ENCODE results near the gene PMAIP1. TPM values are rescaled to one million over a fixed set of nuclear protein-coding genes. Genes with fewer than 3 reads are reported as not detected.

The PMAIP1 gene
- total and polyA plus RNA-seq, 5 experiments from 2014 or later = 2.6 to 20.3 (median 16.0) TPM

DNA sequence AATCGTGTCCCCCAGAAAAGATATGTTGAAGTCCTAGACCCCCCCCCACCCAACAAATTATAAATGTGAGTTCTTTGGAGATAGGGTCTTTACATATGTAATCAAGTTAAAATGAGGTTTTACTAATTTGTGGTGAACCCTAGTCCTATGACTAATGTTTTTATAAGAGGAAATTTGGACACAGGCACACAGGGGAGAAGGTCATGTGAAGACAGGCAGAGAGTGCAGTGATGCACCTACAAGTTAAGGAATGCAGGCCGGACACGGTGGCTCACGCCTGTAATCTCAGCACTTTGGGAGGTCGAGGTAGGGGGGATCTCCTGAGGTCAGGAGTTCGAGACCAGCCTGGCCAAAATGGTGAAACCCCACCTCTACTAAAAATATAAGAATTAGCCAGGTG is 5.8 kb upstream of the PMAIP1 start:
- POLR2A ChIA-PET = interaction anchor here (0.6 kb wide), 1 partner anchor 102 kb away, joined by 3 read pairs; no protein-coding TSS in a partner anchor
- DNase-seq (no peak), ATAC-seq (no peak)
- Mint-ChIP-seq H3K36me3 (no peaks in the 10 kb centered on the region), H3K9me3 (no peaks in the 10 kb centered on the region), H3K4me3 (no peak overlapping the region), H3K27me3 (no peaks in the 10 kb centered on the region), H3K27ac (peak overlapping the region in 1 of 10 donors; percentile 4), H3K4me1 (peaks cover under 1 to 5% (median 2%) of the 10 kb centered on the region in 4 donors)

DNA sequence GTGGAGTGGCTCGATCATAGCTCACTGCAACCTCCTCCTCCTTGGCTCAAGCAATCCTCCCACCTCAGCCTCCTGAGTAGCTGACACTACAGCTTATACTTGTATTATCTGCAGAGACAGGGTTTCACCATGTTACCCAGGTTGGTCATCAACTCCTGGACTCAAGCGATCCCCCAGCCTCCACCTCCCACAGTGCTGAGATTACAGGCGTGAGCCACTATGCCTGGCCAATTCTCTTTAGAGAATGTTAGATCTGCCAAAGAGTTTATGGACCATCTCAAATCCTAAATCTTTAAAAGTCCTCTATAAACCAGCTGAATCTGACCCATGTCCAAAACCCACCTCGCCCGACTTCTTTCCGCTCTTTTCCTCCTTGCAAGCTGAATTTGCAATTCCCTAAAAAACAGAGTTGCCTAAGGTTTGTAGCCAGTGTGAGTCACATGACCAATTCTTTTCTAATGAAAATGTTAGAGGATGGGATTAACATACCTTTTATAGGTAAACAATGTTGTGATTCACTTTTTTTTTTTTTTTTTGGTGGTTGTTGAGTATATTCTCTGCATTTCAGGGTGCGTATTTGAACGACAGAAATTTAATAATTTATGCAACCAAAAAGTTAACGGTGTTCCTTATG is 2.4 kb upstream of the PMAIP1 start:
- DNase-seq = no peak
- POLR2A ChIA-PET = no interaction called here
- Mint-ChIP-seq H3K4me3 (peak overlapping the region in 1 of 10 donors; percentile 0), H3K36me3 (peaks cover 0 to 3% (median 0%) of the 10 kb centered on the region in 3 donors), H3K4me1 (peaks cover 10 to 25% (median 23%) of the 10 kb centered on the region in 4 donors), H3K27ac (no peak overlapping the region), H3K27me3 (no peaks in the 10 kb centered on the region), H3K9me3 (no peaks in the 10 kb centered on the region)
- ATAC-seq = no peak

DNA sequence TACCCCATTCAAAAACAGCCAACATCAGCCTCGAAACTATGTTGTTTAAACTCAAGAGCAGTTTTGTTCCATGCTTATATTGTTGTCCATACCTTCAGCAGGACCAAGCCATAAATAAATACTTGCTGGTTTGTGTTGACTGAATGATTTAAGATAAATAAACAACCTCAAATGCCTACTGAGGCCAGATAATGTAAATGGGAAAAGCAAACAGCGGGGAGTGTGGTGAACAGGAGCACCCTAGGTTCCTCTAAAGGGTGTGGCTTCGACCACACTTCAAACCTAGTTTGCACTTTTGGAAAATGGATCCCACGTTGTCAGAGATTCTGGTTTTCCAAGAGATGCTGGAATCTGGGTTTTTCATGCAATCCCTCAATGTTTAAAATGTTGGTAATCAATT is 1.7 kb upstream of the PMAIP1 start:
- Mint-ChIP-seq H3K4me3 (peak overlapping the region in 5 of 10 donors; percentile 16 to 93 (median 47)), H3K27ac (peak overlapping the region in 1 of 10 donors; percentile 17), H3K9me3 (no peaks in the 10 kb centered on the region), H3K4me1 (peaks cover 10 to 31% (median 29%) of the 10 kb centered on the region in 4 donors), H3K36me3 (peaks cover 0 to 10% (median under 1%) of the 10 kb centered on the region in 3 donors), H3K27me3 (no peaks in the 10 kb centered on the region)
- no peak for DNase-seq
- POLR2A ChIA-PET = no interaction called here
- no peak for ATAC-seq

DNA sequence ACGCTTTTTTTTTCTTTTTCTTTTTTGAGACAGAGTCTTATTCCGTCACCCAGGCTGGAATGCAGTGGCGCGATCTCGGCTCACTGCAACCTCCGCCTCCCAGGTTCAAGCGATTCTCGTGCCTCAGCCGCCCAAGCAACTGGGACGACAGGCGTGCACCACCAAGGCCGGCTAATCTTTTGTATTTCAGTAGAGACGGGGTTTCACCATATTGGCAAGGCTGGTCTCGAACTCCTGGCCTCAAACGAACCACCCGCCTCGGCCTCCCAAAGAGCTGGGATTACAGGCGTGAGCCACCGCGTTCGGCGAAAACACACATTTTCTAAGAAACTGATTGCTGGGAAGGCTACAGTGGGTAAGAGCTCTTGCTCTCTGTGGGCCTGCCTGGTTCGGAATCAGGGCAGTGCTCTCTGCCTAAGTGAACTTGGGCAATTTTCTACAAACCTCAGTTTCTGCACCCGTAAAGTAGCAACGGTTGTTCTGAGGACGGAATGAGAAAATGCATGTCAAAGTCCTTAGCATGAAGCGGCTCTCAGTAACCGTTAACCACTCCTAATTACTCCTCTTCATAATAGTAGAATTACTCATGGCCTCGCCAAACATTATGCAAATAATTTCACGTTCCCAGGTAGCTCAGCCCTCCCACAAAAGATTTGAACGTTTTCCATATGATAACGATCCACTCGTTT is 1.0 kb upstream of the PMAIP1 start:
- POLR2A ChIA-PET = no interaction called here

DNA sequence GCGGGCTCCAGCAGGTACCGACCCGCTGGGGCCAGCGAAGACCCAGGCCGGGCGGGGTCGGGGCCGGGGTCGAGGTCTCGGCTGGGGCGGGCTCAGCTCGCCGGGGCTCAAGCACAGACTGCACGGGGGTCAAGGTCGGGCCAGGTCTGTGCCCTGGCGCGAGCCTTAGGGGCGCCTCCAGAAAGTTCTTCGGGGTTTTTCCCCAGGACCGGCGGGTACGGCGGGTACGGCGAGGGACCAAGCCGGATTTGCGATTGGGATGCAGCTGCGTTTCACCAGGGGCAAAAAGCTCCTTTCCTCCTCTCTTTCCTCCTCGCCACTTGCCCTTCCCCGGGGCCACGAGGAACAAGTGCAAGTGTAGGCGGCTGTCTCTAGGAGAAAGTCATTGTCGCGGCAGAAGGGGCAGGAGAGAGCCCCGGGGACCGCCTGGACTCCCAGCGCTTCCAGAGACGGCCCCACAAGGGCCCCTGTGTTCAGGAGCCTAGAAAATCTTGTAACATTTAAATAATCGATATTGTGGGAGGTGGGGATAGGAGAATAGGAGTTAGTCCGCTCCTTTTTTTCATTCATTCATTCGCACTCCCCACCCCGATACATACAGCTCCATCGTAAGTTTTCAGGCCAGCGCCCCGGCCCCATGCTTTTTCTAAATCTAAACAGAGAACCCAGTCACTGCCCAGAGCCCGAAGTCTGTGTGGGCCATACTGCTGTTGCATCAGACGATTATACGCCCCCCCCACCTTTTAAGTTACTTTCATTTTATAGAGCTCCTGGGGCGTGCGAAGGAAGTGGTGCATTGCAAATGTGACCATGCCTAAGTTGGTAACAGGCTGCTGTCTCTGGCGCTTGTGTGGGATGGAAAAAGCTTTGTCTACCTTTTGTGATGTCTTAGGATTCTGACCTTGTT is 679 bp downstream of the PMAIP1 start:
- H3K27ac Mint-ChIP-seq = peak overlapping the region; percentile 88 to 97 (median 94)
- DNase-seq = peak; percentile 19 to 75 (median 56)
- POLR2A ChIA-PET = interaction anchor here (0.6 to 1.0 kb wide), 2 partner anchors 9 to 39 kb away, joined by 3 read pairs; no protein-coding TSS in a partner anchor
- ATAC-seq = peak; percentile 66 to 68
- H3K4me3 Mint-ChIP-seq = peak overlapping the region; percentile 92 to 99 (median 96)
- H3K27me3 Mint-ChIP-seq = no peaks in the 10 kb centered on the region
- peaks cover 13 to 52% (median 45%) of the 10 kb centered on the region in 4 donors for H3K4me1 Mint-ChIP-seq
- H3K36me3 Mint-ChIP-seq = peaks cover 0 to 12% (median 3%) of the 10 kb centered on the region in 3 donors
- H3K9me3 Mint-ChIP-seq = no peaks in the 10 kb centered on the region

More for the DNA sequence above, 1.0 kb upstream of the PMAIP1 start:
- ATAC-seq (no peak), DNase-seq (no peak)
- peak overlapping the region; percentile 78 to 95 (median 89) for H3K27ac Mint-ChIP-seq
- peaks cover 10 to 35% (median 30%) of the 10 kb centered on the region in 4 donors for H3K4me1 Mint-ChIP-seq
- no peaks in the 10 kb centered on the region for H3K27me3 Mint-ChIP-seq
- peaks cover 0 to 12% (median 3%) of the 10 kb centered on the region in 3 donors for H3K36me3 Mint-ChIP-seq
- no peaks in the 10 kb centered on the region for H3K9me3 Mint-ChIP-seq
- peak overlapping the region; percentile 86 to 95 (median 92) for H3K4me3 Mint-ChIP-seq

DNA sequence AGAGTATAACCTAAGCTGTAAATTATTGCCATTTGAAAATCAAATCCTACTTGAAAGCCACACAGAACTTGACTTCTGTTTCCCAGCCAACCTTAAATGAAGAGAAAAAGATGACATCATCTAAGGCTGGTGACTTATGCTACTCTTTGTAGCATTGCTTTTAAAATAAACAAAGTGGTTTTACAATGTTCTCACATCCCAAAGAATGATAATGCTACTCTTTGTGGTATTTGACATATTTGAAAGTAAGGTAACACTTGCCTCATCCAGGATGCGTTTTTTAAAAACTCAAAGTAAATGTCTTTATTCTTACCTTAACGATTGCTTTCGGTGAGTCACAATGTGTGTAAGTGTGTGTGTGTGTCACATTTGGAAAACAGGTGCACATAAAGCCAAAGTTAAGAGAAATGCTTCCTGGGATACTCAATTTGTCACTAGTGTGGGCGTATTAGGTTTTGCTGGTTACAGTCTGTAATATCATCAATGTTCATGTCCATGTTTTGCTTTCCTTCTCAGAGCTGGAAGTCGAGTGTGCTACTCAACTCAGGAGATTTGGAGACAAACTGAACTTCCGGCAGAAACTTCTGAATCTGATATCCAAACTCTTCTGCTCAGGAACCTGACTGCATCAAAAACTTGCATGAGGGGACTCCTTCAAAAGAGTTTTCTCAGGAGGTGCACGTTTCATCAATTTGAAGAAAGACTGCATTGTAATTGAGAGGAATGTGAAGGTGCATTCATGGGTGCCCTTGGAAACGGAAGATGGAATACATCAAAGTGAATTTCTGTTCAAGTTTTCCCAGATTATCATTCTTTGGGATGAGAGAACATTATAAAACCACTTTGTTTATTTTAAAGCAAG is 2.6 kb downstream of the PMAIP1 start:
- Mint-ChIP-seq H3K4me3 (peak overlapping the region in 7 of 10 donors; percentile 8 to 98 (median 23)), H3K36me3 (peaks cover 0 to 12% (median 3%) of the 10 kb centered on the region in 3 donors), H3K9me3 (no peaks in the 10 kb centered on the region), H3K27me3 (no peaks in the 10 kb centered on the region), H3K27ac (peak overlapping the region in 8 of 10 donors; percentile 4 to 90 (median 50)), H3K4me1 (peaks cover 15 to 70% (median 61%) of the 10 kb centered on the region in 4 donors)
- DNase-seq = no peak
- POLR2A ChIA-PET = no interaction called here
- no peak for ATAC-seq

DNA sequence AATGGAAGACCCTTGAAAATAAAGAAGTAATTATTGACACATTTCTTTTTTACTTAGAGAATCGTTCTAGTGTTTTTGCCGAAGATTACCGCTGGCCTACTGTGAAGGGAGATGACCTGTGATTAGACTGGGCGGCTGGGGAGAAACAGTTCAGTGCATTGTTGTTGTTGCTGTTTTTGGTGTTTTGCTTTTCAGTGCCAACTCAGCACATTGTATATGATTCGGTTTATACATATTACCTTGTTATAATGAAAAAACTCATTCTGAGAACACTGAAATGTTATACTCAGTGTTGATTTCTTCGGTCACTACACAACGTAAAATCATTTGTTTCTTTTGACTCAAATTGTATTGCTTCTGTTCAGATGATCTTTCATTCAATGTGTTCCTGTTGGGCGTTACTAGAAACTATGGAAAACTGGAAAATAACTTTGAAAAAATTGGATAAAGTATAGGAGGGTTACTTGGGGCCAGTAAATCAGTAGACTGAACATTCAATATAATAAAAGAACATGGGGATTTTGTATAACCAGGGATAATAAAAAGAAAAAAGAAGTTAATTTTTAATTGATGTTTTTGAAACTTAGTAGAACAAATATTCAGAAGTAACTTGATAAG is 3.3 kb downstream of the PMAIP1 start:
- Mint-ChIP-seq H3K27me3 (no peaks in the 10 kb centered on the region), H3K4me3 (peak overlapping the region in 2 of 10 donors; percentile 23 to 98), H3K36me3 (peaks cover 0 to 12% (median 3%) of the 10 kb centered on the region in 3 donors), H3K27ac (peak overlapping the region in 6 of 10 donors; percentile 15 to 82 (median 52)), H3K9me3 (no peaks in the 10 kb centered on the region), H3K4me1 (peaks cover 15 to 74% (median 63%) of the 10 kb centered on the region in 4 donors)
- POLR2A ChIA-PET = no interaction called here
- ATAC-seq (no peak), DNase-seq (no peak)

DNA sequence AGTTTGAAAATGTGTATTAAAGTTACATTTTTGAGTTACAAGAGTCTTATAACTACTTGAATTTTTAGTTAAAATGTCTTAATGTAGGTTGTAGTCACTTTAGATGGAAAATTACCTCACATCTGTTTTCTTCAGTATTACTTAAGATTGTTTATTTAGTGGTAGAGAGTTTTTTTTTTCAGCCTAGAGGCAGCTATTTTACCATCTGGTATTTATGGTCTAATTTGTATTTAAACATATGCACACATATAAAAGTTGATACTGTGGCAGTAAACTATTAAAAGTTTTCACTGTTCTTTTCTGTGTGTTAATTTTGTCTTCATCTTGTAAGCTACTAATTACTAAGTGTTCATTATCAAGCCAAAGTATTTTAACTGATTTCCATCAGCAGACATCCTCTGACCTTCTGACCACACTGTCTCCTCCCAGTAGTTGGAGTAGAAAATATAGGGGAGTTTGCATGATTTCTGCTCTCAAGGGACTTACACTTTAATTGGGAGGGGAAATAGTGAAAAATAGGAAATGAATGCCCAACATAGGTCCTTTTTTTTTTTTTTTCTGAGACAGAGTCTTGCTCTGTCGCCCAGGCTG is 4.3 kb downstream of the PMAIP1 start:
- Mint-ChIP-seq H3K36me3 (peaks cover 0 to 12% (median 3%) of the 10 kb centered on the region in 3 donors), H3K4me1 (peaks cover 14 to 74% (median 60%) of the 10 kb centered on the region in 4 donors), H3K9me3 (no peaks in the 10 kb centered on the region), H3K27me3 (no peaks in the 10 kb centered on the region), H3K4me3 (peak overlapping the region in 2 of 10 donors; percentile 32 to 67), H3K27ac (peak overlapping the region; percentile 37 to 94 (median 87))
- DNase-seq (no peak), ATAC-seq (no peak)
- POLR2A ChIA-PET = interaction anchor here (0.7 kb wide), 1 partner anchor 1475 kb away, joined by 4 read pairs; no protein-coding TSS in a partner anchor

DNA sequence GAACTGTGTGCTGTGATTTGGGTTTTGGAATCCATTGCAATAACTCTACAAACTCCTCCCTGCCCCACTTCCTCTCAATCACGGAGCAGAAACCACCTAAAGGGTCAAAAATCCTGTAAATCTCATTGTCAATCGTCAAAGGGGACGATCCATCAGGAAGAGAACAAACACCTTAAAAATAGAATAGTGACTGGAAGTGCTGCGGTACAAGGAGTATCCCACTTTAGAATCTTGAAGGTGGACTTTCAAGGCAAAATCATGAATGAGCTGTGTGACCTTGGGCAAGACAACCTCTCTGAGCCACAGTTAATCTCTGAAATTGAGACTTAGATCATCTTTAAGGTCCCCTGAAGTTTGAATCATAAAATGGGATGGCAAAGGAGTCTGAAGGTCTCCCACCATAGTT is 5.9 kb downstream of the PMAIP1 start:
- POLR2A ChIA-PET = no interaction called here
- peak overlapping the region in 4 of 10 donors; percentile 4 to 87 (median 33) for H3K27ac Mint-ChIP-seq
- no peak for ATAC-seq
- peaks cover 0 to 12% (median 3%) of the 10 kb centered on the region in 3 donors for H3K36me3 Mint-ChIP-seq
- no peaks in the 10 kb centered on the region for H3K9me3 Mint-ChIP-seq
- H3K4me1 Mint-ChIP-seq = peaks cover 10 to 70% (median 56%) of the 10 kb centered on the region in 4 donors
- H3K27me3 Mint-ChIP-seq = no peaks in the 10 kb centered on the region
- DNase-seq = no peak
- no peak overlapping the region for H3K4me3 Mint-ChIP-seq

DNA sequence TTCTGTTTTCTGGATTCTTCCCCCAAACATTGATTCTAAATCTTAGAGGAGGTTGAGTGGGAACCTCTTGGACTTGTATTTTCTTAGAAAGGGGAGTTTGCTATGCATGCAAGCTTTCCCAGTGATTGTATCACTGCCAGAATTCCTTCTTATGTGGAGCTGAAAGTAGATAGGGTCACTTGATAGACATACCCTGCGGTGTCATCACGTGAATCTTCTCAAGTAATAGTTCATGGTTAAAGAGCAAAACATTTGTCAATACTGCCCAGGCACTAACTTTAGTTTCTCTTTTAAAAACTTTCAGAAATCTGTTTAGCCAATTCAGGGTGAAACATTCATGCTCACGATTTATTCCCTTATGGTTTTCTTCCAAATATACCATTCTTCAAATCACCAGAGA is 6.4 kb downstream of the PMAIP1 start:
- Mint-ChIP-seq H3K9me3 (no peaks in the 10 kb centered on the region), H3K36me3 (peaks cover 0 to 12% (median 3%) of the 10 kb centered on the region in 3 donors), H3K4me1 (peaks cover 8 to 66% (median 51%) of the 10 kb centered on the region in 4 donors), H3K27ac (peak overlapping the region in 4 of 10 donors; percentile 4 to 71 (median 20)), H3K27me3 (no peaks in the 10 kb centered on the region), H3K4me3 (no peak overlapping the region)
- ATAC-seq (no peak), DNase-seq (no peak)
- POLR2A ChIA-PET = no interaction called here

DNA sequence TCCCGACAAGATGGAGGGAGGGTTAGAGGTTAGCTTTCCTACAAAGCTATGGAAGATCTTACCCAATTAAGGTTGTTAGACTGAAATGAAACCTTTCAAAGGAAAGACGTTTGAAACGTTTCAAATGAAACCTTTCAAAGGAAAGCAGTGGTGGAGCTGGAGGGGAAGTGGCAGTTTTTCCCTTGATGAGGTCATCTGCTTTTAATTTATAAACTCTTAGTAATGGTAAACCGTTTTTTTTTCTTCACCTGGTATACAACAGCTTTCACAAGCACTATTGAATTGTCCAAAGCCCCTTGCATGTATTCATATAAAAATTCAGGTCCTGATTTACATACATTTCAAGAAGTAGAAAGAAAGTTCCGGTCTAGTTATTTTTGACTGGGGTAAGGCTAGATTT is 7.4 kb downstream of the PMAIP1 start:
- Mint-ChIP-seq H3K4me1 (peaks cover 8 to 61% (median 42%) of the 10 kb centered on the region in 4 donors), H3K36me3 (peaks cover 0 to 12% (median 3%) of the 10 kb centered on the region in 3 donors), H3K9me3 (no peaks in the 10 kb centered on the region), H3K27ac (peak overlapping the region in 3 of 10 donors; percentile 15 to 71 (median 66)), H3K4me3 (peak overlapping the region in 2 of 10 donors; percentile 3 to 7), H3K27me3 (no peaks in the 10 kb centered on the region)
- no peak for DNase-seq
- POLR2A ChIA-PET = interaction anchor here (0.6 kb wide), 1 partner anchor 28 kb away, joined by 5 read pairs; no protein-coding TSS in a partner anchor
- no peak for ATAC-seq

Data from naive thymus-derived CD8-positive, alpha-beta T cell (primary cell).